ENCODE results near the gene HOXD9.

HOXD9 gene

DNA sequence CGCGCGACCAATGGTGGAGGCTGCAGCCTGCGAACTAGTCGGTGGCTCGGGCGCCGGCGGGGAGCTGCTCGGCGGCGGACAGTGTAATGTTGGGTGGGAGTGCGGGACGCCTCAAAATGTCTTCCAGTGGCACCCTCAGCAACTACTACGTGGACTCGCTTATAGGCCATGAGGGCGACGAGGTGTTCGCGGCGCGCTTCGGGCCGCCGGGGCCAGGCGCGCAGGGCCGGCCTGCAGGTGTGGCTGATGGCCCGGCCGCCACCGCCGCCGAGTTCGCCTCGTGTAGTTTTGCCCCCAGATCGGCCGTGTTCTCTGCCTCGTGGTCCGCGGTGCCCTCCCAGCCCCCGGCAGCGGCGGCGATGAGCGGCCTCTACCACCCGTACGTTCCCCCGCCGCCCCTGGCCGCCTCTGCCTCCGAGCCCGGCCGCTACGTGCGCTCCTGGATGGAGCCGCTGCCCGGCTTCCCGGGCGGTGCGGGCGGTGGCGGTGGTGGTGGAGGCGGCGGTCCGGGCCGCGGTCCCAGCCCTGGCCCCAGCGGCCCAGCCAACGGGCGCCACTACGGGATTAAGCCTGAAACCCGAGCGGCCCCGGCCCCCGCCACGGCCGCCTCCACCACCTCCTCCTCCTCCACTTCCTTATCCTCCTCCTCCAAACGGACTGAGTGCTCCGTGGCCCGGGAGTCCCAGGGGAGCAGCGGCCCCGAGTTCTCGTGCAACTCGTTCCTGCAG, at the start of gene HOXD9:
TSS of gene HOXD9 (plus strand) at position 37 of the 728 bp plus-strand sequence. CDS start at position 87, 50 bp downstream.
- H3K36me3 ChIP-seq (ENCODE audit: control insufficient read depth, insufficient read depth, low read length), result no peaks in the 10 kb centered on the region
- H2AFZ ChIP-seq, result no peak within 1 kb of the TSS
- no peaks in the 10 kb centered on the region for H3K9me3 ChIP-seq (ENCODE audit: control insufficient read depth, low read length)
- no peaks in the 10 kb centered on the region for H3K79me2 ChIP-seq
- no peak for TF ChIP-seq CTCF (IDR thresholded peaks at IDR 0.05)
- peak within 1 kb of the TSS; percentile 13 for H3K4me2 ChIP-seq (ENCODE audit: low read length)
- peak within 1 kb of the TSS; percentile 44 for H3K4me3 ChIP-seq (ENCODE audit: low read depth, low read length)
- no peak within 1 kb of the TSS for H3K27ac ChIP-seq
- H3K9ac ChIP-seq, result no peak within 1 kb of the TSS
- H3K4me1 ChIP-seq, result no peaks in the 10 kb centered on the region
- H3K27me3 ChIP-seq (ENCODE audit: control insufficient read depth, insufficient read depth, low read length), result peaks cover 25% of the 10 kb centered on the region

DNA sequence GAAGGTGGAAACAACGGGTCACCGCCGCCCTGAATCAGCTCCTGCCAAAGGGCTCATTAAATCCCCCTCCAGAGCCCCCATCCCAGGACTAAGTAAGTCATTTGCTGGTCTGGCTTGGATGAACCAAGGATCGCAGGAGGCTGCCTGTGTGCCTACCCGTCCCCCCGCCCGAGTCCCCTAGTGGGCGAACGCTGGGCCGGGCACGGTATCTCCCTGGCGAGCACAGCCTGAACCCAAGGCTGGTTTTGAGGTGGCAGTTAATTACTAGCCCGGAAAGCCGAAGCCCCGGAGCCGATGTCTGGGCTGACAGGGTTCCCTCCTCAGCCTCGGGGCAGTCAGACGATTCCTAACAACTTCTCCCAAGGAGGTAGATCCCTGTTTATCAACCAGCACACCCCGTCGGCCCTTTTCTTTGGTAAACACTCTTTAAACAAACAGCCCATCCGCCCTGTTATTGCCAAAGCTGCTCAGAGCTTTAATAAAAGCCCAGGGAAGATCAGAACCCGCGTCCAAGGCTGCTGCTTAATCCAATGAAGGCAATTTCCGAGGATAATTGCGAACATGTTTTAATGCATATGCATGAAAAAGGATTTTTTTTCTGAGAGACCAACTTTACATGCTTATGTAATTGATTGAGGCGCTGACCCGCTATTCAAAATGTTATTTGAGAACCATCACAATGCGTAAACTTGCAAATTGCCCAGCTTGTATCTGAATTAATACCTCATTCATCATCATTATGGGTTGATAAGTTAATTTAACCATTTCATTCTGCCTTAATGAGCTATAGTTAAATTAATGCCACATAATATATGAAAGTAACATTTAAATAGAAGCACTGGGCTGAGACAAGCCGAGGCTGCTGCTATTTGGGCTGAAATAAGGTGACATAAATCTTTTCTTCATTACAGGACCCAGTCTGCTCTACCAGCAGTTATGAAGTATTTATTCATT, 49.3 kb upstream of the HOXD9 start:
- H3K9ac ChIP-seq, result no peak overlapping the region
- no peak for TF ChIP-seq CTCF (IDR thresholded peaks at IDR 0.05)
- no peaks in the 10 kb centered on the region for H3K79me2 ChIP-seq
- H3K4me1 ChIP-seq, result no peaks in the 10 kb centered on the region
- peaks cover 26% of the 10 kb centered on the region for H3K27me3 ChIP-seq (ENCODE audit: control insufficient read depth, insufficient read depth, low read length)
- H3K4me3 ChIP-seq (ENCODE audit: low read depth, low read length), result no peak overlapping the region
- H2AFZ ChIP-seq, result no peak overlapping the region
- H3K4me2 ChIP-seq (ENCODE audit: low read length), result no peak overlapping the region
- no peaks in the 10 kb centered on the region for H3K9me3 ChIP-seq (ENCODE audit: control insufficient read depth, low read length)
- H3K27ac ChIP-seq, result no peak overlapping the region
- H3K36me3 ChIP-seq (ENCODE audit: control insufficient read depth, insufficient read depth, low read length), result no peaks in the 10 kb centered on the region

- Histone ChIP-seq H3K36me3 (ENCODE audit: control insufficient read depth, insufficient read depth, low read length) (no peaks in the 10 kb centered on the region), H2AFZ (no peak overlapping the region), H3K27me3 (ENCODE audit: control insufficient read depth, insufficient read depth, low read length) (peaks cover 33% of the 10 kb centered on the region), H3K79me2 (no peaks in the 10 kb centered on the region), H3K4me3 (ENCODE audit: low read depth, low read length) (no peak overlapping the region), H3K4me2 (ENCODE audit: low read length) (no peak overlapping the region), H3K27ac (no peak overlapping the region), H3K9ac (no peak overlapping the region), H3K9me3 (ENCODE audit: control insufficient read depth, low read length) (no peaks in the 10 kb centered on the region), H3K4me1 (no peaks in the 10 kb centered on the region)
- no peak for TF ChIP-seq CTCF (IDR thresholded peaks at IDR 0.05)
Observed at GRCh38 chr2:176074919-176075425, 47.5 kb upstream of the HOXD9 start.

GRCh38 chr2:176075481-176075880, 47.0 kb upstream of the HOXD9 start:
- no peak overlapping the region for H3K9ac ChIP-seq
- no peak for TF ChIP-seq CTCF (IDR thresholded peaks at IDR 0.05)
- H3K4me3 ChIP-seq (ENCODE audit: low read depth, low read length), result no peak overlapping the region
- H2AFZ ChIP-seq, result no peak overlapping the region
- H3K79me2 ChIP-seq, result no peaks in the 10 kb centered on the region
- no peaks in the 10 kb centered on the region for H3K9me3 ChIP-seq (ENCODE audit: control insufficient read depth, low read length)
- H3K4me2 ChIP-seq (ENCODE audit: low read length), result no peak overlapping the region
- H3K27me3 ChIP-seq (ENCODE audit: control insufficient read depth, insufficient read depth, low read length), result peaks cover 33% of the 10 kb centered on the region
- no peaks in the 10 kb centered on the region for H3K36me3 ChIP-seq (ENCODE audit: control insufficient read depth, insufficient read depth, low read length)
- H3K4me1 ChIP-seq, result no peaks in the 10 kb centered on the region
- H3K27ac ChIP-seq, result no peak overlapping the region
